K562 (cell line): ENCODE results near the gene PHLDB1. TPM values are rescaled to one million over a fixed set of nuclear protein-coding genes. Genes with fewer than 3 reads are reported as not detected.

Experiments used
- ARID2 ChIP-seq: fragments of 450-650 bp; IDR thresholded peaks from 2 replicates; pipeline ENCODE4 v1.6.1; 2017; ENCODE audit warnings: antibody characterized with exemption, mild to moderate bottlenecking
- FOXP1 ChIP-seq: sonication (generic); formaldehyde crosslinking; IDR thresholded peaks from 2 replicates; pipeline ENCODE4 v1.8.0; 2022; ENCODE audit warnings: mild to moderate bottlenecking, missing genetic modification reagents
- KAT8 ChIP-seq: fragments of 450-650 bp; IDR thresholded peaks from 2 replicates; pipeline ENCODE4 v1.6.1; 2016; ENCODE audit warnings: low read depth, mild to moderate bottlenecking
- KLF10 ChIP-seq: fragments of 250-450 bp; sonication (Bioruptor Pico); IDR thresholded peaks from 2 replicates; pipeline ENCODE4 v1.6.1; 2021; ENCODE audit warnings: matching md5 sums
- MCM3 ChIP-seq: fragments of 450-650 bp; IDR thresholded peaks from 2 replicates; pipeline ENCODE4 v1.6.1; 2016
- SMARCE1 ChIP-seq: fragments of 450-650 bp; IDR thresholded peaks from 2 replicates; pipeline ENCODE4 v1.7.1; 2016; ENCODE audit warnings: mild to moderate bottlenecking
- THRAP3 ChIP-seq: fragments of 450-650 bp; IDR thresholded peaks from 2 replicates; pipeline ENCODE4 v1.6.1; 2016; ENCODE audit warnings: mild to moderate bottlenecking, inconsistent platforms, borderline replicate concordance
- ZNF354B ChIP-seq: fragments of 250-450 bp; sonication (Bioruptor Pico); IDR thresholded peaks from 2 replicates; pipeline ENCODE4 v1.4.0; 2020
- ZNF445 ChIP-seq: fragments of 250-450 bp; sonication (Bioruptor Pico); IDR thresholded peaks from 2 replicates; pipeline ENCODE4 v1.4.0; 2020; ENCODE audit warnings: low read depth, mild to moderate bottlenecking, moderate library complexity
- ZNF79 ChIP-seq: fragments of 250-450 bp; sonication (Bioruptor Pico); IDR thresholded peaks from 2 replicates; pipeline ENCODE4 v1.4.0; 2020; ENCODE audit warnings: low read depth, mild to moderate bottlenecking, moderate library complexity
- polyA plus RNA-seq, 8 experiments: library from polyadenylated mRNA; depleted of rRNA in 4 of 8; stranded (reverse) in 5 of 8; unstranded in 3 of 8; fragments of >200 nt; fragmentation: Nextera tagmentation in 2 of 8; fragmentation: Illumina TruSeq in 1 of 8; extraction: Ambion mirVana in 2 of 8; extraction: Trizol in 1 of 8; gene quantifications; 2 replicates each; pipeline versions ENCODE4 v1.2.1 to v1.2.3, GENCODE V29; 2011 to 2014; ENCODE audit warnings: inconsistent platforms in 1 of 8, missing spikeins in 1 of 8
- total RNA-seq, 7 experiments: library from RNA; depleted of rRNA in 6 of 7; stranded (reverse); fragments of >200 nt in 6 of 7; fragmentation: Illumina TruSeq in 2 of 7; extraction: Trizol in 2 of 7; gene quantifications; 2 replicates each; pipeline versions ENCODE4 v1.2.1 to v1.2.3, GENCODE V29; 2011 to 2021; ENCODE audit warnings: low replicate concordance in 1 of 7
- TF ChIP-seq, protein P1 (sequence below), 2 experiments: fragments of 450-650 bp in 1 of 2; sonication (generic) in 1 of 2; formaldehyde crosslinking in 1 of 2; IDR thresholded peaks in 1 of 2; conservative IDR thresholded peaks in 1 of 2; 2 replicates each; pipeline versions ENCODE4 v1.6.1 to v1.8.1; 2016 to 2023; ENCODE audit warnings: mild to moderate bottlenecking in 2 of 2, moderate library complexity in 2 of 2, inconsistent platforms in 1 of 2, missing genetic modification reagents in 1 of 2
- TF ChIP-seq, protein P2 (sequence below), 3 experiments: IDR thresholded peaks in 2 of 3; conservative IDR thresholded peaks in 1 of 3; 2 replicates each; pipeline ENCODE4 v1.5.1; 2011 to 2012; ENCODE audit warnings: low read length in 3 of 3, mild to moderate bottlenecking in 3 of 3, control low read depth in 2 of 3, improper control_type of control experiment in 1 of 3, inconsistent platforms in 1 of 3, low read depth in 1 of 3, mixed read lengths in 1 of 3, moderate library complexity in 1 of 3; ENCODE audit not compliant: insufficient read depth in 2 of 3
- TF ChIP-seq, protein P3 (sequence below): IDR thresholded peaks from 2 replicates; pipeline ENCODE4 v1.6.1; 2011; ENCODE audit not compliant: insufficient read length; ENCODE audit errors: extremely low read depth
- TF ChIP-seq, protein P4 (sequence below): fragments of 250-450 bp; sonication (Bioruptor Pico); IDR thresholded peaks from 2 replicates; pipeline ENCODE4 v1.8.0; 2021; ENCODE audit warnings: mild to moderate bottlenecking, moderate library complexity
- TF ChIP-seq, protein P5 (sequence below): sonication (generic); formaldehyde crosslinking; IDR thresholded peaks from 2 replicates; pipeline ENCODE4 v1.8.1; 2023; ENCODE audit warnings: mild to moderate bottlenecking, missing genetic modification reagents
- TF ChIP-seq, protein P6 (sequence below): fragments of 450-650 bp; conservative IDR thresholded peaks from 2 replicates; pipeline ENCODE4 v1.6.1; 2016; ENCODE audit warnings: missing genetic modification characterization, low read depth, mild to moderate bottlenecking, control low read depth, missing compliant biosample characterization

PHLDB1 gene
- total and polyA plus RNA-seq, 9 of the 15 experiments (the other 6 are each of a cell fraction or from before 2014, with no cell fraction given): 2.0 to 28.7 (median 16.2) TPM

DNA sequence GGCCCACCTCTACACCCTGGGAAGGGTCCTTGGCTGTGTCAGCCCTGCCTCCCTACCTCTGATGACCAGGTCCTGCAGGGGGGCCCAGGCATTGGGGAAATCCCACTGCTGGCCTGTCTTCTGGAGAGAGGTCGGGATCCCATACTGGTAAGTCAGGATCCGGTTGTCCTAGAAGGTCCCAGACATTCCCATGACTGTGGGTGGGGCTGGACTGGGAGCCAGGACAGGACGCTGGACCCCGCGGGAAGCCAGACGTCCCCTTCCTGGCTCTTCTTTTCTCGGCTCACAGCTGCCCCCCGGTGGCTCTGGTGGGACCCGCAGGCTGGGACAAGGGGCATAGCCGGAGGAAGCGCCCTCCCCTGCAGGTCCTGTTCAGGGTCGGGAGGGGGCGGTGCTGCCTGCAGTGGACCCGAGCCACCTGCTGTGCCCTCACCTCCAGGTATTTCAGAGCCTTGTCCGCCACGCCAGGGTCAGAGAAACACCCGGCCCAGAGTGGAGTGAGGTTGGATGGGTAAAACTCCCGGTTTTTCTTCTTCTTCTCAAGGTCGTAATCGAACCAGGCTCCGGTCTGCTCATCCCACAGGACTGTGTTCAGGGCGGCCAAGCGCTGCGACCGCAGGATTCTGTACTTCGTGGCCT lies 52.0 kb downstream of the PHLDB1 start (continued):
- TF ChIP-seq, protein P1, sequence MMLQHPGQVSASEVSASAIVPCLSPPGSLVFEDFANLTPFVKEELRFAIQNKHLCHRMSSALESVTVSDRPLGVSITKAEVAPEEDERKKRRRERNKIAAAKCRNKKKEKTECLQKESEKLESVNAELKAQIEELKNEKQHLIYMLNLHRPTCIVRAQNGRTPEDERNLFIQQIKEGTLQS (IDR thresholded peaks at IDR 0.05): no peak
- TF ChIP-seq, protein P1 (CRISPR knock-in tag; conservative IDR thresholded peaks at IDR 0.05): 0 out of 2 replicates have a peak, but pooled peaks have one; percentile 56
- no peak for TF ChIP-seq KAT8
- no peak for TF ChIP-seq KLF10 (CRISPR knock-in tag)
- TF ChIP-seq, protein P2, sequence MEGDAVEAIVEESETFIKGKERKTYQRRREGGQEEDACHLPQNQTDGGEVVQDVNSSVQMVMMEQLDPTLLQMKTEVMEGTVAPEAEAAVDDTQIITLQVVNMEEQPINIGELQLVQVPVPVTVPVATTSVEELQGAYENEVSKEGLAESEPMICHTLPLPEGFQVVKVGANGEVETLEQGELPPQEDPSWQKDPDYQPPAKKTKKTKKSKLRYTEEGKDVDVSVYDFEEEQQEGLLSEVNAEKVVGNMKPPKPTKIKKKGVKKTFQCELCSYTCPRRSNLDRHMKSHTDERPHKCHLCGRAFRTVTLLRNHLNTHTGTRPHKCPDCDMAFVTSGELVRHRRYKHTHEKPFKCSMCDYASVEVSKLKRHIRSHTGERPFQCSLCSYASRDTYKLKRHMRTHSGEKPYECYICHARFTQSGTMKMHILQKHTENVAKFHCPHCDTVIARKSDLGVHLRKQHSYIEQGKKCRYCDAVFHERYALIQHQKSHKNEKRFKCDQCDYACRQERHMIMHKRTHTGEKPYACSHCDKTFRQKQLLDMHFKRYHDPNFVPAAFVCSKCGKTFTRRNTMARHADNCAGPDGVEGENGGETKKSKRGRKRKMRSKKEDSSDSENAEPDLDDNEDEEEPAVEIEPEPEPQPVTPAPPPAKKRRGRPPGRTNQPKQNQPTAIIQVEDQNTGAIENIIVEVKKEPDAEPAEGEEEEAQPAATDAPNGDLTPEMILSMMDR (IDR thresholded peaks at IDR 0.05 in 2 of 3, conservative IDR thresholded peaks at IDR 0.05 in 1 of 3; ENCODE audit: insufficient read depth in 2 of 3, low read depth in 1 of 3, low read length in 3 of 3): peak; percentile 99
- TF ChIP-seq, protein P3, sequence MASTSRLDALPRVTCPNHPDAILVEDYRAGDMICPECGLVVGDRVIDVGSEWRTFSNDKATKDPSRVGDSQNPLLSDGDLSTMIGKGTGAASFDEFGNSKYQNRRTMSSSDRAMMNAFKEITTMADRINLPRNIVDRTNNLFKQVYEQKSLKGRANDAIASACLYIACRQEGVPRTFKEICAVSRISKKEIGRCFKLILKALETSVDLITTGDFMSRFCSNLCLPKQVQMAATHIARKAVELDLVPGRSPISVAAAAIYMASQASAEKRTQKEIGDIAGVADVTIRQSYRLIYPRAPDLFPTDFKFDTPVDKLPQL: no peak
- TF ChIP-seq FOXP1 (CRISPR knock-in tag): no peak
- TF ChIP-seq ARID2: no peak
- TF ChIP-seq, protein P4, sequence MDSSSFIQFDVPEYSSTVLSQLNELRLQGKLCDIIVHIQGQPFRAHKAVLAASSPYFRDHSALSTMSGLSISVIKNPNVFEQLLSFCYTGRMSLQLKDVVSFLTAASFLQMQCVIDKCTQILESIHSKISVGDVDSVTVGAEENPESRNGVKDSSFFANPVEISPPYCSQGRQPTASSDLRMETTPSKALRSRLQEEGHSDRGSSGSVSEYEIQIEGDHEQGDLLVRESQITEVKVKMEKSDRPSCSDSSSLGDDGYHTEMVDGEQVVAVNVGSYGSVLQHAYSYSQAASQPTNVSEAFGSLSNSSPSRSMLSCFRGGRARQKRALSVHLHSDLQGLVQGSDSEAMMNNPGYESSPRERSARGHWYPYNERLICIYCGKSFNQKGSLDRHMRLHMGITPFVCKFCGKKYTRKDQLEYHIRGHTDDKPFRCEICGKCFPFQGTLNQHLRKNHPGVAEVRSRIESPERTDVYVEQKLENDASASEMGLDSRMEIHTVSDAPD (CRISPR knock-in tag): no peak
- TF ChIP-seq, protein P5, sequence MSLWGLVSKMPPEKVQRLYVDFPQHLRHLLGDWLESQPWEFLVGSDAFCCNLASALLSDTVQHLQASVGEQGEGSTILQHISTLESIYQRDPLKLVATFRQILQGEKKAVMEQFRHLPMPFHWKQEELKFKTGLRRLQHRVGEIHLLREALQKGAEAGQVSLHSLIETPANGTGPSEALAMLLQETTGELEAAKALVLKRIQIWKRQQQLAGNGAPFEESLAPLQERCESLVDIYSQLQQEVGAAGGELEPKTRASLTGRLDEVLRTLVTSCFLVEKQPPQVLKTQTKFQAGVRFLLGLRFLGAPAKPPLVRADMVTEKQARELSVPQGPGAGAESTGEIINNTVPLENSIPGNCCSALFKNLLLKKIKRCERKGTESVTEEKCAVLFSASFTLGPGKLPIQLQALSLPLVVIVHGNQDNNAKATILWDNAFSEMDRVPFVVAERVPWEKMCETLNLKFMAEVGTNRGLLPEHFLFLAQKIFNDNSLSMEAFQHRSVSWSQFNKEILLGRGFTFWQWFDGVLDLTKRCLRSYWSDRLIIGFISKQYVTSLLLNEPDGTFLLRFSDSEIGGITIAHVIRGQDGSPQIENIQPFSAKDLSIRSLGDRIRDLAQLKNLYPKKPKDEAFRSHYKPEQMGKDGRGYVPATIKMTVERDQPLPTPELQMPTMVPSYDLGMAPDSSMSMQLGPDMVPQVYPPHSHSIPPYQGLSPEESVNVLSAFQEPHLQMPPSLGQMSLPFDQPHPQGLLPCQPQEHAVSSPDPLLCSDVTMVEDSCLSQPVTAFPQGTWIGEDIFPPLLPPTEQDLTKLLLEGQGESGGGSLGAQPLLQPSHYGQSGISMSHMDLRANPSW (CRISPR knock-in tag): peak; percentile 71; the same call in 1 of the 2 replicates
- TF ChIP-seq ZNF79 (CRISPR knock-in tag): no peak
- no peak for TF ChIP-seq MCM3
- TF ChIP-seq ZNF445 (CRISPR knock-in tag): no peak
- TF ChIP-seq, protein P6, sequence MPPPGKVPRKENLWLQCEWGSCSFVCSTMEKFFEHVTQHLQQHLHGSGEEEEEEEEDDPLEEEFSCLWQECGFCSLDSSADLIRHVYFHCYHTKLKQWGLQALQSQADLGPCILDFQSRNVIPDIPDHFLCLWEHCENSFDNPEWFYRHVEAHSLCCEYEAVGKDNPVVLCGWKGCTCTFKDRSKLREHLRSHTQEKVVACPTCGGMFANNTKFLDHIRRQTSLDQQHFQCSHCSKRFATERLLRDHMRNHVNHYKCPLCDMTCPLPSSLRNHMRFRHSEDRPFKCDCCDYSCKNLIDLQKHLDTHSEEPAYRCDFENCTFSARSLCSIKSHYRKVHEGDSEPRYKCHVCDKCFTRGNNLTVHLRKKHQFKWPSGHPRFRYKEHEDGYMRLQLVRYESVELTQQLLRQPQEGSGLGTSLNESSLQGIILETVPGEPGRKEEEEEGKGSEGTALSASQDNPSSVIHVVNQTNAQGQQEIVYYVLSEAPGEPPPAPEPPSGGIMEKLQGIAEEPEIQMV (tag): no peak
- TF ChIP-seq SMARCE1: no peak
- TF ChIP-seq THRAP3: no peak
- no peak for TF ChIP-seq ZNF354B (CRISPR knock-in tag)
